HS-27A (cell line): ENCODE data around the gene IPO4.
"Not testable (repeated sequence)": the region's sequence is repeated elsewhere in the genome, so short reads cannot be mapped to it uniquely, and the experiment has no call there.

Experiments used
- DNase-seq: peaks from one replicate; pipeline ENCODE4 v3.0.0-alpha.2; 2012; ENCODE audit warnings: low read depth, missing footprints

The IPO4 gene

GRCh38 chr14:24215495-24216344 lies 27.1 kb upstream of the IPO4 start, which contains the start of gene MDP1:
MDP1 (minus strand) TSS chr14:24216066; CDS start chr14:24215955, 111 bp downstream.
- peak; percentile 75 for DNase-seq

GRCh38 chr14:24213866-24214662 lies 25.4 kb upstream of the IPO4 start:
- DNase-seq: no peak

GRCh38 chr14:24212924-24213865 lies 24.6 kb upstream of the IPO4 start, which contains the start of gene CHMP4A:
CHMP4A (minus strand) TSS chr14:24213488; CDS start chr14:24213439, 49 bp downstream.
- DNase-seq: peak; percentile 96

- DNase-seq: no peak
These were observed 22.7 kb upstream of the IPO4 start for GRCh38 chr14:24211311-24211710.

GRCh38 chr14:24207625-24208024 lies 19.0 kb upstream of the IPO4 start:
- DNase-seq: no peak

GRCh38 chr14:24207104-24207551 lies 18.5 kb upstream of the IPO4 start:
- no peak for DNase-seq

- DNase-seq: no peak
These were observed 17.9 kb upstream of the IPO4 start for GRCh38 chr14:24206260-24207103.

GRCh38 chr14:24204163-24205146 lies 15.8 kb upstream of the IPO4 start:
- no peak for DNase-seq

- not testable (repeated sequence) for DNase-seq
These were observed 14.8 kb upstream of the IPO4 start for GRCh38 chr14:24203249-24203886.

- DNase-seq: not testable (repeated sequence)
These were observed 13.9 kb upstream of the IPO4 start for GRCh38 chr14:24202538-24202937.

GRCh38 chr14:24198814-24199524 lies 10.4 kb upstream of the IPO4 start:
- DNase-seq: no peak

- DNase-seq: no peak
These were observed 8.4 kb upstream of the IPO4 start for GRCh38 chr14:24197056-24197450.

- DNase-seq: peak; percentile 9
These were observed 7.7 kb upstream of the IPO4 start for GRCh38 chr14:24196071-24197055.

GRCh38 chr14:24195186-24196070 lies 6.8 kb upstream of the IPO4 start, which contains the start of gene TM9SF1:
TM9SF1 (minus strand) TSS chr14:24195441; CDS start chr14:24195019, 422 bp downstream.
- peak; percentile 73 for DNase-seq

- no peak for DNase-seq
These were observed 6.2 kb upstream of the IPO4 start for GRCh38 chr14:24194873-24195185.
